Suppressor macrophage treated with lipopolysaccharide for 4 hours (primary cell): ENCODE measurements around the gene PTPN13.
"Not testable (repeated sequence)": the region's sequence is repeated elsewhere in the genome, so short reads cannot be mapped to it uniquely, and the experiment has no call there.

ENCODE experiments used
- DNase-seq: peaks from one replicate; pipeline ENCODE4 v3.0.0-alpha.2; 2020

PTPN13 gene

GRCh38 chr4:86653237-86653865, 59.2 kb downstream of the PTPN13 start:
- peak; percentile 6 for DNase-seq

- DNase-seq: not testable (repeated sequence)
Observed at GRCh38 chr4:86656781-86657180, 62.7 kb downstream of the PTPN13 start.

GRCh38 chr4:86657382-86657781, 63.3 kb downstream of the PTPN13 start:
- no peak for DNase-seq

GRCh38 chr4:86657910-86658309, 63.8 kb downstream of the PTPN13 start:
- no peak for DNase-seq

GRCh38 chr4:86660401-86660800, 66.3 kb downstream of the PTPN13 start:
- DNase-seq: no peak

GRCh38 chr4:86661006-86661405, 66.9 kb downstream of the PTPN13 start:
- DNase-seq: no peak

- DNase-seq: no peak
Observed at GRCh38 chr4:86661418-86661817, 67.3 kb downstream of the PTPN13 start.

- DNase-seq: no peak
Observed at GRCh38 chr4:86664959-86665358, 70.8 kb downstream of the PTPN13 start.

GRCh38 chr4:86670298-86670697, 76.2 kb downstream of the PTPN13 start:
- no peak for DNase-seq

- no peak for DNase-seq
Observed at GRCh38 chr4:86670756-86671155, 76.6 kb downstream of the PTPN13 start.

GRCh38 chr4:86675548-86675947, 81.4 kb downstream of the PTPN13 start:
- DNase-seq: no peak

GRCh38 chr4:86678796-86679195, 84.7 kb downstream of the PTPN13 start:
- no peak for DNase-seq

- DNase-seq: no peak
Observed at GRCh38 chr4:86679441-86679840, 85.3 kb downstream of the PTPN13 start.

- no peak for DNase-seq
Observed at GRCh38 chr4:86683167-86683566, 89.1 kb downstream of the PTPN13 start.

GRCh38 chr4:86683983-86684382, 89.9 kb downstream of the PTPN13 start:
- DNase-seq: no peak

- peak; percentile 4 for DNase-seq
Observed at GRCh38 chr4:86685401-86685800, 91.3 kb downstream of the PTPN13 start.

- no peak for DNase-seq
Observed at GRCh38 chr4:86686741-86687140, 92.6 kb downstream of the PTPN13 start.

GRCh38 chr4:86688026-86688425, 93.9 kb downstream of the PTPN13 start:
- DNase-seq: no peak

GRCh38 chr4:86704601-86705000, 110.5 kb downstream of the PTPN13 start:
- no peak for DNase-seq

GRCh38 chr4:86706923-86707597, 112.9 kb downstream of the PTPN13 start:
- DNase-seq: no peak

GRCh38 chr4:86717651-86718050, 123.5 kb downstream of the PTPN13 start:
- DNase-seq: no peak

GRCh38 chr4:86718152-86718551, 124.0 kb downstream of the PTPN13 start:
- DNase-seq: no peak

GRCh38 chr4:86719149-86719548, 125.0 kb downstream of the PTPN13 start:
- not testable (repeated sequence) for DNase-seq

GRCh38 chr4:86720508-86721068, 126.5 kb downstream of the PTPN13 start:
- no peak for DNase-seq

GRCh38 chr4:86721412-86721811, 127.3 kb downstream of the PTPN13 start:
- DNase-seq: no peak
